ENCODE data around the gene SREK1IP1.

Gene SREK1IP1

GRCh38 chr5:64746446-64746845 lies 22.0 kb downstream of the SREK1IP1 start:
- H3K9me3 ChIP-seq (ENCODE audit: control insufficient read depth, insufficient read depth, low read depth, low read length) = no peaks in the 10 kb centered on the region
- POLR2A ChIA-PET = no interaction called here
- no peak for TF ChIP-seq ZNF202 (tag by site-specific recombination; IDR thresholded peaks at IDR 0.05; ENCODE audit: borderline replicate concordance)
- TF ChIP-seq YY1 (tag by site-specific recombination; IDR thresholded peaks at IDR 0.05) = no peak
- no peak for TF ChIP-seq ZNF510 (tag by site-specific recombination; IDR thresholded peaks at IDR 0.05; ENCODE audit: insufficient replicate concordance)
- no peak for TF ChIP-seq ELK4 (IDR thresholded peaks at IDR 0.05; ENCODE audit: borderline replicate concordance, low read depth, low read length)
- no peak for TF ChIP-seq ZBTB48 (tag by site-specific recombination; IDR thresholded peaks at IDR 0.05)
- TF ChIP-seq ZNF155 (tag by site-specific recombination; IDR thresholded peaks at IDR 0.05) = no peak
- TF ChIP-seq, protein P1, sequence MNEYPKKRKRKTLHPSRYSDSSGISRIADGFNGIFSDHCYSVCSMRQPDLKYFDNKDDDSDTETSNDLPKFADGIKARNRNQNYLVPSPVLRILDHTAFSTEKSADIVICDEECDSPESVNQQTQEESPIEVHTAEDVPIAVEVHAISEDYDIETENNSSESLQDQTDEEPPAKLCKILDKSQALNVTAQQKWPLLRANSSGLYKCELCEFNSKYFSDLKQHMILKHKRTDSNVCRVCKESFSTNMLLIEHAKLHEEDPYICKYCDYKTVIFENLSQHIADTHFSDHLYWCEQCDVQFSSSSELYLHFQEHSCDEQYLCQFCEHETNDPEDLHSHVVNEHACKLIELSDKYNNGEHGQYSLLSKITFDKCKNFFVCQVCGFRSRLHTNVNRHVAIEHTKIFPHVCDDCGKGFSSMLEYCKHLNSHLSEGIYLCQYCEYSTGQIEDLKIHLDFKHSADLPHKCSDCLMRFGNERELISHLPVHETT (tag by site-specific recombination; IDR thresholded peaks at IDR 0.05) = no peak
- TF ChIP-seq ZNF350 (tag by site-specific recombination; IDR thresholded peaks at IDR 0.05) = no peak
- no peak for TF ChIP-seq ZNF26 (tag by site-specific recombination; IDR thresholded peaks at IDR 0.05)
- TF ChIP-seq ZNF169 (tag by site-specific recombination; IDR thresholded peaks at IDR 0.05) = no peak
- no peak for TF ChIP-seq ZNF404 (tag by site-specific recombination; IDR thresholded peaks at IDR 0.05)
- no peak for TF ChIP-seq ZNF148 (tag by site-specific recombination; IDR thresholded peaks at IDR 0.05; ENCODE audit: borderline replicate concordance)
- TF ChIP-seq ZNF791 (tag by site-specific recombination; IDR thresholded peaks at IDR 0.05) = no peak
- no peak for TF ChIP-seq ZIC2 (tag by site-specific recombination; IDR thresholded peaks at IDR 0.05)
- TF ChIP-seq ZBTB20 (tag by site-specific recombination; IDR thresholded peaks at IDR 0.05) = no peak
- TF ChIP-seq, protein P2, sequence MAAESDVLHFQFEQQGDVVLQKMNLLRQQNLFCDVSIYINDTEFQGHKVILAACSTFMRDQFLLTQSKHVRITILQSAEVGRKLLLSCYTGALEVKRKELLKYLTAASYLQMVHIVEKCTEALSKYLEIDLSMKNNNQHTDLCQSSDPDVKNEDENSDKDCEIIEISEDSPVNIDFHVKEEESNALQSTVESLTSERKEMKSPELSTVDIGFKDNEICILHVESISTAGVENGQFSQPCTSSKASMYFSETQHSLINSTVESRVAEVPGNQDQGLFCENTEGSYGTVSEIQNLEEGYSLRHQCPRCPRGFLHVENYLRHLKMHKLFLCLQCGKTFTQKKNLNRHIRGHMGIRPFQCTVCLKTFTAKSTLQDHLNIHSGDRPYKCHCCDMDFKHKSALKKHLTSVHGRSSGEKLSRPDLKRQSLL (tag by site-specific recombination; IDR thresholded peaks at IDR 0.05) = no peak
- no peak for TF ChIP-seq PRDM1 (tag by site-specific recombination; IDR thresholded peaks at IDR 0.05)
- TF ChIP-seq ZFP37 (tag by site-specific recombination; IDR thresholded peaks at IDR 0.05) = no peak
- no peak for TF ChIP-seq ZNF416 (tag by site-specific recombination; IDR thresholded peaks at IDR 0.05)
- H3K27ac ChIP-seq (ENCODE audit: extremely low read depth, low read depth, low read length) = no peak overlapping the region
- peaks cover 0 to 2% of the 10 kb centered on the region in 2 experiments; a peak in 1 of 3 replicates for H3K36me3 ChIP-seq (ENCODE audit: control insufficient read depth in 2 of 2, insufficient read depth in 1 of 2, low read length in 2 of 2)
- CTCF ChIA-PET = no interaction called here
- no peak overlapping the region for H3K4me3 ChIP-seq (ENCODE audit: low read depth, low read length)
- no peaks in the 10 kb centered on the region for H3K4me1 ChIP-seq (ENCODE audit: control insufficient read depth, insufficient read depth, low read length)

GRCh38 chr5:64744914-64745313 lies 23.6 kb downstream of the SREK1IP1 start:
- ChIA-PET CTCF (no interaction called here), POLR2A (no interaction called here)
- no peak for TF ChIP-seq ZNF274 (IDR thresholded peaks at IDR 0.05; ENCODE audit: low read length)
- no peak for TF ChIP-seq ZNF274 (tag by site-specific recombination; IDR thresholded peaks at IDR 0.05; ENCODE audit: borderline replicate concordance)
- TF ChIP-seq ZNF2 (tag by site-specific recombination; IDR thresholded peaks at IDR 0.05) = no peak
- no peak for TF ChIP-seq ZNF792 (tag by site-specific recombination; IDR thresholded peaks at IDR 0.05)
- no peak for TF ChIP-seq ZNF837 (tag by site-specific recombination; IDR thresholded peaks at IDR 0.05)
- no peak for TF ChIP-seq ZNF621 (tag by site-specific recombination; IDR thresholded peaks at IDR 0.05)
- no peak for TF ChIP-seq ZNF629 (tag by site-specific recombination; IDR thresholded peaks at IDR 0.05)
- TF ChIP-seq ZNF596 (tag by site-specific recombination; IDR thresholded peaks at IDR 0.05) = no peak
- no peak for TF ChIP-seq ZNF560 (tag by site-specific recombination; IDR thresholded peaks at IDR 0.05; ENCODE audit: borderline replicate concordance)
- no peak for TF ChIP-seq SP3 (tag by site-specific recombination; IDR thresholded peaks at IDR 0.05)

More at GRCh38 chr5:64744914-64745313, 23.6 kb downstream of the SREK1IP1 start:
- H3K27ac ChIP-seq (ENCODE audit: extremely low read depth, low read depth, low read length) = no peak overlapping the region
- H3K9me3 ChIP-seq (ENCODE audit: control insufficient read depth, insufficient read depth, low read depth, low read length) = no peaks in the 10 kb centered on the region
- H3K36me3 ChIP-seq (ENCODE audit: control insufficient read depth in 2 of 2, insufficient read depth in 1 of 2, low read length in 2 of 2) = peaks cover 0 to 12% of the 10 kb centered on the region in 2 experiments; a peak in 2 of 3 replicates
- no peak overlapping the region for H3K4me3 ChIP-seq (ENCODE audit: low read depth, low read length)
- no peaks in the 10 kb centered on the region for H3K4me1 ChIP-seq (ENCODE audit: control insufficient read depth, insufficient read depth, low read length)
